Calu3 (cell line): Measurements from ENCODE around the gene UBQLN4. TPM values are rescaled to one million over a fixed set of nuclear protein-coding genes. Genes with fewer than 3 reads are reported as not detected.

Experiments
- BruUV-seq: library from RNA; stranded (reverse); fragments of 400-500 nt; replicated peaks from 2 replicates; lab custom pipeline; 2021; lab: Mats Ljungman, UMichigan
- CTCF ChIA-PET: fragments of 300-600 bp; sonication (Branson Sonifier 250); formaldehyde crosslinking; loops from one replicate; lab custom pipeline; 2022; ENCODE audit warnings: antibody characterized with exemption; lab: Charles Lee
- DNase-seq: peaks from one replicate; pipeline ENCODE4 v3.0.0; 2022
- H3K27ac Mint-ChIP-seq: one replicate; pipeline ENCODE4 v1.8.0; 2022; ENCODE audit warnings: mixed read lengths; ENCODE audit not compliant: unreplicated experiment
- H3K27me3 Mint-ChIP-seq: one replicate; pipeline ENCODE4 v1.8.0; 2022; ENCODE audit warnings: mixed read lengths; ENCODE audit not compliant: unreplicated experiment
- H3K36me3 Mint-ChIP-seq: one replicate; pipeline ENCODE4 v1.8.0; 2022; ENCODE audit warnings: mild to moderate bottlenecking, moderate library complexity, mixed read lengths; ENCODE audit not compliant: insufficient read depth, unreplicated experiment
- H3K4me1 Mint-ChIP-seq: one replicate; pipeline ENCODE4 v1.8.0; 2022; ENCODE audit warnings: mild to moderate bottlenecking, low read depth, mixed read lengths; ENCODE audit not compliant: unreplicated experiment
- H3K4me3 Mint-ChIP-seq: one replicate; pipeline ENCODE4 v1.8.0; 2022; ENCODE audit warnings: mild to moderate bottlenecking, low read depth, moderate library complexity, mixed read lengths; ENCODE audit not compliant: unreplicated experiment
- H3K9me3 Mint-ChIP-seq: one replicate; pipeline ENCODE4 v1.8.0; 2022; ENCODE audit warnings: low read depth, mixed read lengths; ENCODE audit not compliant: unreplicated experiment
- CTCF ChIP-seq: fragments of 200-600 bp; IDR thresholded peaks from one replicate; pipeline ENCODE4 v1.8.0; 2022; ENCODE audit warnings: antibody characterized with exemption; ENCODE audit not compliant: unreplicated experiment
- intact Hi-C: fragments of 100-400 bp; cut with micrococcal nuclease; formaldehyde crosslinking; loops from one replicate; pipeline ENCODE4 v1.10.0; 2022; ENCODE audit not compliant: unreplicated experiment
- total RNA-seq: library from RNA; stranded (reverse); gene quantifications from 2 replicates; pipeline ENCODE4 v1.2.3, GENCODE V29; 2022

UBQLN4 gene
- total RNA-seq, 1 experiment from 2014 or later = 77.3 TPM

DNA sequence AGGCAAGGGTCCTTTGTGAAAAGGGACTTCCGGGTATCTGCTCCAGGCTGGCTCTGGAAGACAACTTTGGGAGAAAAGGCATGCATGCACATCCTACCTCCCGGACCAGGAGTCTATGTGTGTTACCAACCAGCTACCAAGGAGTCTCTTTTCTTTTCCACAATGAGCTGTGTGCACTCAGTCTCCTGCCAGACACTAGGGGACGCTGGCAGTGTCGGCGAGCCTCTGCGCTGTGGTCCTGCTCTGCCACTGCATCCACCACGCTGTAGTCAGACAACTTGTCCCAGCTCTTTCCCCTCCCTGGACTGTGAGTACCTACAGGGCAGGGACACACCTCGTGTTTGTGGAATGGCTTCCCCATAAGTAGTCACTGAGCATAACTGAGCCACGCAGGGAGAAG is 27.7 kb downstream of the UBQLN4 start:
- H3K36me3 Mint-ChIP-seq = peaks cover 1% of the 10 kb centered on the region
- CTCF ChIA-PET = interaction anchor here (0.6 to 1.3 kb wide), 14 partner anchors 8 to 199 kb away, joined by 3 to 10 read pairs (median 4); partner anchors contain the start of gene RAB25
- peak; percentile 40 for TF ChIP-seq CTCF
- H3K4me1 Mint-ChIP-seq = peaks cover 7% of the 10 kb centered on the region
- peaks cover 41% of the 10 kb centered on the region for H3K27me3 Mint-ChIP-seq
- no TSS peak for BruUV-seq
- no peaks in the 10 kb centered on the region for H3K9me3 Mint-ChIP-seq
- no peak overlapping the region for H3K27ac Mint-ChIP-seq
- no peak overlapping the region for H3K4me3 Mint-ChIP-seq
- intact Hi-C loops = no loop called here
- peak; percentile 71 for DNase-seq

DNA sequence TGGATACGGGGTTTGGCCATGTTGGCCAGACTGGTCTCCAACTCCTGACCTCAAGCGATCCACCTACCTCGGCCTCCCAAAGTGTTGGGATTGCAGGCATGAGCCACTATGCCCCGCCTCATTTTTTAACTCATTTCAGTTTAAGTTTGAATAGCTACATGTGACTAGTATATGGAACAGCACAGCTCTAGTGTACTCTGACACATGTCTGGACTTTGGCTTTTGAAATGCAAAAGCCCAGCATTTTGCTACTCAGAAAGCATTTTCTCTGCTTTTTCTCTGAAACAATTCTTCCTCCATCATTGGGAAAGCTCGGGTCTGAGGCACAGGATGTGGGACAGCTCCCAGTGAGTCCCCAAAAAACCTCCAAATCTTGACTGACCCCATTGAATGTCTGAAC is 28.8 kb downstream of the UBQLN4 start:
- no peak for TF ChIP-seq CTCF
- DNase-seq = no peak
- Mint-ChIP-seq H3K36me3 (peaks cover 12% of the 10 kb centered on the region), H3K4me3 (no peak overlapping the region), H3K9me3 (no peaks in the 10 kb centered on the region), H3K4me1 (peaks cover 12% of the 10 kb centered on the region), H3K27ac (no peak overlapping the region), H3K27me3 (peaks cover 41% of the 10 kb centered on the region)
- intact Hi-C loops = loop anchor here (5.0 kb wide), 1 partner anchor 38 kb away; the partner anchor contains the start of gene RAB25
- BruUV-seq = no TSS peak
- CTCF ChIA-PET = interaction anchor here (1.2 kb wide), 1 partner anchor 41 kb away, joined by 3 read pairs; no protein-coding TSS in a partner anchor

DNA sequence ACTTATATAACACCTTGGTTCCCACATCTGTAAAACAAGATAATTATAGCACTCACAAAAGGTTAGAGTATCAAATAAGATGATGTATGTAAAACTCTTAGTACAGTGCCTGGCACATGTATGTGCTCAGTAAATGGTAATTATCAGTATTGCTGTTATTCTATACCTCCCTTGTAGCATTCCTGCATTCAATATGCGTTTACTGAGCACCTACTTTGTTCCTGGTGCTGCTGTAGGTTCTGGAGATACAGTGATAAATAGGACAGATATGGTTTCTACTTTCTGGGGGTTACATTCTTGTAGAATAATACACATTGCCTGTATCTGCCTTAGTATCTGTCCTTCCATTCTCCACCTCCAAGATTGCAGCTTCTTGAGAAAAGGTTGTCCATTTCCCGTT is 31.6 kb downstream of the UBQLN4 start:
- no peaks in the 10 kb centered on the region for H3K9me3 Mint-ChIP-seq
- CTCF ChIA-PET = no interaction called here
- no peak overlapping the region for H3K4me3 Mint-ChIP-seq
- H3K27ac Mint-ChIP-seq = no peak overlapping the region
- intact Hi-C loops = loop anchor here (5.0 kb wide), 1 partner anchor 40 kb away; the partner anchor contains the start of gene RAB25
- H3K27me3 Mint-ChIP-seq = peaks cover 41% of the 10 kb centered on the region
- no TSS peak for BruUV-seq
- TF ChIP-seq CTCF = no peak
- peaks cover 23% of the 10 kb centered on the region for H3K4me1 Mint-ChIP-seq
- H3K36me3 Mint-ChIP-seq = peaks cover 41% of the 10 kb centered on the region
- no peak for DNase-seq

DNA sequence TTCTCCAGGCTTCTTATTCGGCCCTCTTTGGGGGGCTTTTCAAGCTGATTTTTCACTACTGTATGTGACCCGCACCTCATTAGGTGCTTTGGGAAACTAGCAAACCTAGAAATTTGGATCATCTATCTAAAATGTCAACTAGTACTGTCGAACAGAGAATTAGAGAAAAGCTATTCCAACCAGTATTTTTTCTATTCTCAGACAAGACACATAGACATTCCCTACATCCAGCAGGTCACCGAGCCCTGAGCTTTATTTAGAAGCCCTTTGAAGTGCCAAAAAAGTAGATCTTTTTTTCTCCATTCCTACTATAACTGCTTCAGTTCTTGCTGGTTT is 32.5 kb downstream of the UBQLN4 start:
- no peak for TF ChIP-seq CTCF
- no peak for DNase-seq
- no peaks in the 10 kb centered on the region for H3K9me3 Mint-ChIP-seq
- peak overlapping the region; percentile 95 for H3K4me3 Mint-ChIP-seq
- no TSS peak for BruUV-seq
- intact Hi-C loops = loop anchor here (5.0 kb wide), 1 partner anchor 41 kb away; the partner anchor contains the start of gene RAB25
- H3K27me3 Mint-ChIP-seq = peaks cover 41% of the 10 kb centered on the region
- CTCF ChIA-PET = no interaction called here
- H3K36me3 Mint-ChIP-seq = peaks cover 43% of the 10 kb centered on the region
- peaks cover 21% of the 10 kb centered on the region for H3K4me1 Mint-ChIP-seq
- H3K27ac Mint-ChIP-seq = peak overlapping the region; percentile 50
